Pancreas (tissue), 10 donors: Measurements from ENCODE around the gene QPCT. TPM values are rescaled to one million over a fixed set of nuclear protein-coding genes. Genes with fewer than 3 reads are reported as not detected.

Experiments
- ATAC-seq, 4 donors: fragments of 200-7000 bp; cut with Tn5 transposase; one replicate each; pipeline versions ENCODE4 v1.8.0 to v1.9.1; 2020; ENCODE audit warnings: mild to moderate bottlenecking in 4 of 4, moderate library complexity in 4 of 4
- DNase-seq, 6 donors: peaks; one replicate each; pipeline ENCODE4 v3.0.0-alpha.2; 2020
- FAIRE-seq: peaks from 2 replicates; lab custom pipeline; 2012; peaks lifted over from hg19 to GRCh38; lab: Jason Lieb, UNC
- H3K27ac ChIP-seq, 4 donors: fragments of 200-600 bp; sonication (generic); 1 replicate in 3 of 4; 2 replicates in 1 of 4; pipeline versions ENCODE4 v1.5.0 to v1.8.0; 2020
- H3K27me3 ChIP-seq, 4 donors: fragments of 200-600 bp; one replicate each; pipeline ENCODE4 v1.8.0; 2021
- H3K36me3 ChIP-seq, 3 donors: fragments of 200-600 bp; sonication (generic) in 1 of 3; one replicate each; pipeline versions ENCODE4 v1.5.0 to v1.8.0; 2020 to 2021
- H3K4me1 ChIP-seq, 3 donors: fragments of 200-600 bp; one replicate each; pipeline ENCODE4 v1.8.0; 2021
- H3K4me3 ChIP-seq, 4 donors: fragments of 200-600 bp; sonication (generic) in 2 of 4; one replicate each; pipeline versions ENCODE4 v1.5.0 to v1.8.0; 2020 to 2021
- H3K9me3 ChIP-seq, 4 donors: fragments of 200-600 bp; one replicate each; pipeline ENCODE4 v1.8.0; 2021
- WGBS, 2 donors: extraction: QIAGEN DNeasy Blood & Tissue Kit; methylation state at CpG; one replicate each; pipeline ENCODE4 v1.1.7; 2013; 5-methylcytosine and 5-hydroxymethylcytosine counted together
- intact Hi-C, 3 donors: fragments of 100-400 bp; cut with DNase I; formaldehyde crosslinking; loops; one replicate each; pipeline versions ENCODE4 v1.11.1 to v1.14.2; 2022
- polyA plus RNA-seq, 2 donors: library from polyadenylated mRNA; stranded (reverse); fragments of 200-250 nt; gene quantifications; one replicate each; pipeline ENCODE4 v1.2.3, GENCODE V29; 2013
- total RNA-seq, 6 donors: library from RNA; stranded (reverse); fragmentation: NEBNext Ultra II Directional in 4 of 6; extraction: Animal tissue kit (Norgen Biotek cat#: 25700) in 4 of 6; gene quantifications; one replicate each; pipeline versions ENCODE4 v1.2.1 to v1.2.4, GENCODE V29; 2021 to 2023
- TF ChIP-seq, protein P1 (sequence below), 4 donors: fragments of 200-600 bp; sonication (generic) in 3 of 4; IDR thresholded peaks; one replicate each; pipeline versions ENCODE4 v1.5.0 to v1.8.0; 2021; ENCODE audit warnings: antibody characterized with exemption in 4 of 4
- donor health status: healthy with polysubstance abuse.
- donor health status: DM: no; HTN: no; CAD: no; lungs with moderate emphysema.
- donor health status: DM: no; HTN: no; CAD: no.
- donor health status: control.
- donor health status: control.
- donor health status: Bipolar disorder and iron deficiency.
- donor health status: DM: yes; HTN: yes; CAD: no.
- donor health status: DM: no; HTN: no; CAD: no.
- donor health status: DM: no; HTN: no; CAD: no.
- donor health status: DM: yes; HTN: yes; CAD: no.

Gene QPCT
- total and polyA plus RNA-seq, 8 donors = 0.79 to 69.0 (median 7.4) TPM

- FAIRE-seq (no peak), DNase-seq (no peak), ATAC-seq (no peak)
- intact Hi-C loops = no loop called here
- H3K9me3 ChIP-seq = no peaks in the 10 kb centered on the region
- no peak overlapping the region for H3K27ac ChIP-seq
- 85 to 92% methylated on average over 3 of the region's 3 CpGs for WGBS, 2 donors
- H3K36me3 ChIP-seq = no peaks in the 10 kb centered on the region
- H3K27me3 ChIP-seq = no peaks in the 10 kb centered on the region
- TF ChIP-seq, protein P1, sequence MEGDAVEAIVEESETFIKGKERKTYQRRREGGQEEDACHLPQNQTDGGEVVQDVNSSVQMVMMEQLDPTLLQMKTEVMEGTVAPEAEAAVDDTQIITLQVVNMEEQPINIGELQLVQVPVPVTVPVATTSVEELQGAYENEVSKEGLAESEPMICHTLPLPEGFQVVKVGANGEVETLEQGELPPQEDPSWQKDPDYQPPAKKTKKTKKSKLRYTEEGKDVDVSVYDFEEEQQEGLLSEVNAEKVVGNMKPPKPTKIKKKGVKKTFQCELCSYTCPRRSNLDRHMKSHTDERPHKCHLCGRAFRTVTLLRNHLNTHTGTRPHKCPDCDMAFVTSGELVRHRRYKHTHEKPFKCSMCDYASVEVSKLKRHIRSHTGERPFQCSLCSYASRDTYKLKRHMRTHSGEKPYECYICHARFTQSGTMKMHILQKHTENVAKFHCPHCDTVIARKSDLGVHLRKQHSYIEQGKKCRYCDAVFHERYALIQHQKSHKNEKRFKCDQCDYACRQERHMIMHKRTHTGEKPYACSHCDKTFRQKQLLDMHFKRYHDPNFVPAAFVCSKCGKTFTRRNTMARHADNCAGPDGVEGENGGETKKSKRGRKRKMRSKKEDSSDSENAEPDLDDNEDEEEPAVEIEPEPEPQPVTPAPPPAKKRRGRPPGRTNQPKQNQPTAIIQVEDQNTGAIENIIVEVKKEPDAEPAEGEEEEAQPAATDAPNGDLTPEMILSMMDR (IDR thresholded peaks at IDR 0.05) = no peak
- H3K4me3 ChIP-seq = no peak overlapping the region
- no peaks in the 10 kb centered on the region for H3K4me1 ChIP-seq
Measured at GRCh38 chr2:37358466-37358865, 14.0 kb downstream of the QPCT start.

GRCh38 chr2:37361216-37361815, 16.9 kb downstream of the QPCT start:
- ATAC-seq = no peak
- Histone ChIP-seq H3K4me1 (no peaks in the 10 kb centered on the region), H3K27ac (no peak overlapping the region), H3K36me3 (no peaks in the 10 kb centered on the region), H3K27me3 (no peaks in the 10 kb centered on the region), H3K4me3 (no peak overlapping the region), H3K9me3 (no peaks in the 10 kb centered on the region)
- intact Hi-C loops = no loop called here
- 88 to 99% methylated on average over 3 of the region's 3 CpGs for WGBS, 2 donors
- DNase-seq = no peak
- TF ChIP-seq, protein P1 (IDR thresholded peaks at IDR 0.05) = no peak
- FAIRE-seq = no peak

DNA sequence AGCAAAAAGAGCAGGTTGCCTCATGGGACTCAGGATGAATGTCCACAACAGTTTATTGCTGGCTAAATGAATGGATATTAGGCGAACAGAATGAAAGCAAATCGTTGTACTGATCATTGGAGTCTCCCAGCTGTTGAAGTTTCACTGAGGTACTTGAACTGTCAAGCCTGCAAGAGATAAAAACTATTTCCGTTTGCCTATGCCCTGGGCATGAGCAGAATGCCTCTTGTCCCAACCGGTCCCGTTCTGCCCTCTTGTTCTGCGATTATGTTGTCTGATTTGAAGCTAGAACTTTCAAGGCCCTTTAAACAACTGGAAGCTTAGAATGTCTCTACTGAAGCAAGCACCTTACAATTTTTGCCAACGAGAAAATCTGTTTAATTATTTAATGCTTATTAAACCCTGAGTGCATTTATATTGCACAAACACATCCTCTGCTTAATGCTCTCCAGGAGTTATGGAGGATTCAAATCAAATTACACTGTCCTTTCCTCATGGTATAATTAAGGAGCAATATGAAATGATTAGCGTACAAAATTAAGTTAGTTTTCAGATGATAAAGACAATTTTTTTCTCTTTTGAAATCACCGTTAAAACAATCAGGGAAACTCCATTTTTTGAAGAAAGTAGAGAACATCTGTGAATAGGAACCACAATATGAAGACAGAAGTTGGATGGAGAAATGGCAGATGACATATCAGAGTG, 17.7 kb downstream of the QPCT start:
- no peaks in the 10 kb centered on the region for H3K36me3 ChIP-seq
- no peaks in the 10 kb centered on the region for H3K27me3 ChIP-seq
- H3K27ac ChIP-seq = no peak overlapping the region
- intact Hi-C loops = no loop called here
- no peak overlapping the region for H3K4me3 ChIP-seq
- no peaks in the 10 kb centered on the region for H3K9me3 ChIP-seq
- no peaks in the 10 kb centered on the region for H3K4me1 ChIP-seq
- no peak for FAIRE-seq
- TF ChIP-seq, protein P1 (IDR thresholded peaks at IDR 0.05) = no peak
- ATAC-seq = no peak
- WGBS, 2 donors = 61 to 67% methylated on average over 9 of the region's 9 CpGs
- no peak for DNase-seq

DNA sequence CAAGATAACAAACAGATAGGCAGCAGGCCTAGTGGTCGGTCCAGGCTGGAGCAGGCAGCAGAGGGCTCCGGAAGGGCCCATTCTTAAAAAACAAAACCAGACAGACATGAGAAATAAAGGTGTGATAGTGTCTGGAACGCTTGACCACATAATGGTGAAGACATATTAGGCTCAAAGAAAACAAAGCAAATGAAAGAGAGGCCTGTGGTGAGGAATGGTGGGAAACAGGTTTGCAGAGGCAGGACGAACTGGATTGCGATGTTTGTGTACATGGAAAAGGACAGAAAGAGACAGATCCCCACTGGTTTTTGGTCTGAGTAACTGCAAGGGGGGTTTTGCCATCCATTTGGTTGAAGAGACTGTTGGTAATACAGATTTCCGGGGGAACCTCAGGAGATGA, 19.9 kb downstream of the QPCT start:
- no peaks in the 10 kb centered on the region for H3K4me1 ChIP-seq
- no peak for DNase-seq
- intact Hi-C loops = no loop called here
- no peaks in the 10 kb centered on the region for H3K36me3 ChIP-seq
- FAIRE-seq = no peak
- WGBS, 2 donors = 85% methylated on average over 6 of the region's 6 CpGs
- no peak for ATAC-seq
- TF ChIP-seq, protein P1 (IDR thresholded peaks at IDR 0.05) = no peak
- H3K27ac ChIP-seq = no peak overlapping the region
- no peak overlapping the region for H3K4me3 ChIP-seq
- no peaks in the 10 kb centered on the region for H3K9me3 ChIP-seq
- H3K27me3 ChIP-seq = no peaks in the 10 kb centered on the region

DNA sequence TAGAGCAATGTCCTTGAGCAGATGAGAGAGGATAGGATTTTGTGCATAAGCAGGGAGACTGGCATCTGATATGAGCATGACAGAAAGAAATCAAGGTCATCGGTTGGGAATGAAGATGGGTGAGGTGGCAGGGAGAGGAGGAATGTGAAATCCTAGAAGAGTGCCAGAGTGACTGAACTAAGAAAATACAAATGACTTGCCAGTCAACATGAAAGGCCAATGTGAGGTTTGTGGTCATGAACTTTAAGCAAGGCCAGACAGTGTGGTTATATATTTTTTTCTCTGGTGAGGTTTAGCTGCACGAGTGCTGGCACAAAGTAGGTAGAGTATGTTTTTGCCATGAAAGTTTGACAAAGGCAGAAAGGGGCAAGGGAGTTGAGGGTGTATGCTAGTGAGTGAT, 21.2 kb downstream of the QPCT start:
- DNase-seq = no peak
- ATAC-seq = no peak
- Histone ChIP-seq H3K36me3 (no peaks in the 10 kb centered on the region), H3K9me3 (no peaks in the 10 kb centered on the region), H3K27me3 (no peaks in the 10 kb centered on the region), H3K4me3 (no peak overlapping the region), H3K27ac (no peak overlapping the region), H3K4me1 (no peaks in the 10 kb centered on the region)
- 67 to 87% methylated on average over 2 of the region's 2 CpGs for WGBS, 2 donors
- intact Hi-C loops = no loop called here
- TF ChIP-seq, protein P1 (IDR thresholded peaks at IDR 0.05) = no peak
- no peak for FAIRE-seq
